Duodenal mucosa (tissue), 2 donors: ENCODE results near the gene TRIM13.
"Not testable (repeated sequence)": the region's sequence is repeated elsewhere in the genome, so short reads cannot be mapped to it uniquely, and the experiment has no call there.

Experiments
- H3K27ac ChIP-seq: one replicate; pipeline ENCODE4 v1.7.0; 2013; ENCODE audit warnings: low read depth, low read length
- H3K27me3 ChIP-seq, 2 donors: one replicate each; pipeline ENCODE4 v1.7.0; 2013; ENCODE audit warnings: low read length in 2 of 2, control low read depth in 1 of 2; ENCODE audit not compliant: insufficient read depth in 2 of 2, control insufficient read depth in 1 of 2
- H3K36me3 ChIP-seq, 2 donors: one replicate each; pipeline ENCODE4 v1.7.0; 2013; ENCODE audit warnings: low read length in 2 of 2, control low read depth in 1 of 2; ENCODE audit not compliant: insufficient read depth in 2 of 2, control insufficient read depth in 1 of 2
- H3K4me1 ChIP-seq, 2 donors: one replicate each; pipeline ENCODE4 v1.7.0; 2013; ENCODE audit warnings: low read length in 2 of 2, control low read depth in 1 of 2; ENCODE audit not compliant: insufficient read depth in 2 of 2, control insufficient read depth in 1 of 2
- H3K4me3 ChIP-seq, 2 donors: one replicate each; pipeline ENCODE4 v1.7.0; 2013; ENCODE audit warnings: low read length in 2 of 2, low read depth in 1 of 2
- H3K9ac ChIP-seq, 2 donors: one replicate each; pipeline ENCODE4 v1.7.0; 2013; ENCODE audit warnings: low read length in 2 of 2, low read depth in 1 of 2
- H3K9me3 ChIP-seq, 2 donors: one replicate each; pipeline ENCODE4 v1.7.0; 2013; ENCODE audit warnings: low read length in 2 of 2, control low read depth in 1 of 2; ENCODE audit not compliant: control insufficient read depth in 1 of 2

The TRIM13 gene

DNA sequence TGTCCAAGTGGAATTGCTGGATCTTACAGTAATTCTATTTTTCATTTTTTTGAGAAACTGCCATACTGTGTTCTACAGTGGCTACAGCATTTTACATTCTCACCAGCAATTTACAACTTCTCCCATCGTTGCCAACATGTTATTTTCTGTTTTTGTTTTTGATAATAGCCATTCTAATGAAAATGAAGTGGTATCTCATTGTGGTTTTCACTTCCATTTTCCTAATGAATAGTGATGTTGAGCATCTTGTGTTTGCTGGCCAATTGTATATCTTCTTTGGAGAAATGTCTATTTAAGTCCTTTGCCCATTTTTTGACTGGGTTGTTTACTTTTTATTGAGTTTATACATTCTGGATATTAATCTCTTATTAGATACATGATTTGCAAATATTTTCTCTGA is 57.0 kb downstream of the TRIM13 start:
- H3K27me3 ChIP-seq, result no peaks in the 10 kb centered on the region
- H3K27ac ChIP-seq, result no peak overlapping the region
- no peaks in the 10 kb centered on the region for H3K9me3 ChIP-seq
- H3K4me1 ChIP-seq, result peaks cover 0 to 3% of the 10 kb centered on the region in 2 donors
- no peak overlapping the region for H3K9ac ChIP-seq
- no peak overlapping the region for H3K4me3 ChIP-seq
- H3K36me3 ChIP-seq, result peaks cover 0 to 2% of the 10 kb centered on the region in 2 donors

DNA sequence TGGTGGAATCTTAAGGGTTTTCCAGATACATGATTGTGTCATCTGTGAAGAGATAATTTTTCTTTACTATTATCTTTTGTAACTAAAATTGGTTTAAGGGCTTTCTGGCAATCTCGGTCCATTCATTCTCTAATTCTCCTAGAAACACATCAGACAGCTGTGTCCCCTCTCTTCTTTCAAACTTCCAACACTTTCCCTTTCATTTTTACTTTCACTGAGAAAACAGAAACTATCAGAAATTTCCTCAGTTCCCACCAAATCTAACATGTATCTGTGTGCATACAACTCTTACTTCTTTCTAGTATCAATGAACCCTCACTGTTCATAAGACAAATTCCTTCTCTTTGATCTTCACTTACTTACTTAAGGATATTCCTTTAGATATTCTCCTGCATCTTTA is 58.6 kb downstream of the TRIM13 start:
- Histone ChIP-seq H3K9me3 (no peaks in the 10 kb centered on the region), H3K4me3 (no peak overlapping the region), H3K36me3 (no peaks in the 10 kb centered on the region), H3K4me1 (peaks cover 0 to 3% of the 10 kb centered on the region in 2 donors), H3K27ac (no peak overlapping the region), H3K27me3 (no peaks in the 10 kb centered on the region), H3K9ac (no peak overlapping the region)

DNA sequence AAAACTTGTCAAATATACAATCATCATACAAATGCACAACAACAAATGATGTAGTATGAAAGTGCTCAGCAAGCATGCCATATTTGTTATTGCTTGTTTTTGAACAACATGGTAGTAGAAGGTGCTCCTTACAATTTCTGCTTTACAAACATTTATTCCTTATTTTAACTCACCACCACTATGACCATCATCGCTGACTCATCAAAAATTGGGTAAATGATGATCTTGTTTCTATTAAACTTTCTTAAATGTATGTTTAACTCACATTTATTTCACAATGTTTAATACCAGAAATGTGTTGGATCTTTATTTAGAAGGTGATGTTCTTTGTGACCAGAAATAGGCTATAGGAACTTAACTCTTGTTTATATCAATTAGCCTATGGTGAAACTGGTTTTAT is 63.9 kb downstream of the TRIM13 start:
- H3K4me3 ChIP-seq, result no peak overlapping the region
- no peaks in the 10 kb centered on the region for H3K27me3 ChIP-seq
- no peak overlapping the region for H3K27ac ChIP-seq
- peaks cover 0 to under 1% of the 10 kb centered on the region in 2 donors for H3K4me1 ChIP-seq
- H3K9me3 ChIP-seq, result no peaks in the 10 kb centered on the region
- H3K36me3 ChIP-seq, result peaks cover 0 to 3% of the 10 kb centered on the region in 2 donors
- H3K9ac ChIP-seq, result no peak overlapping the region

DNA sequence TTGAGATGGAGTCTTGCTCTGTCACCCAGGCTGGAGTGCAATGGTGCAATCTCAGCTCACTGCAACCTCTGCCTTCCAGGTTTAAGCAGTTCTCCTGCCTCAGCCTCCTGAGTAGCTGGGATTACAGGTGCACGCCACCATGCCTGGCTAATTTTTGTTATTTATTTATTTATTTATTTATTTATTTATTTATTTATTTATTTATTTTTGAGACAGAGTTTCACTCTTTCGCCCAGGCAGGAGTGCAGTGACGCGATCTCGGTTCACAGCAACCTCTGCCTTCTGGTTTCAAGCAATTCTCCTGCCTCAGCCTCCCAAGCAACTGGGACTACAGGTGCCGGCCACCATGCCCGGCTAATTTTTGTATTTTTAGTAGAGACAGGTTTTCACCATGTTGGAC is 65.5 kb downstream of the TRIM13 start:
- H3K9me3 ChIP-seq, H3K9ac ChIP-seq, H3K4me3 ChIP-seq, H3K27me3 ChIP-seq, H3K4me1 ChIP-seq, H3K36me3 ChIP-seq, H3K27ac ChIP-seq: not testable (repeated sequence)

DNA sequence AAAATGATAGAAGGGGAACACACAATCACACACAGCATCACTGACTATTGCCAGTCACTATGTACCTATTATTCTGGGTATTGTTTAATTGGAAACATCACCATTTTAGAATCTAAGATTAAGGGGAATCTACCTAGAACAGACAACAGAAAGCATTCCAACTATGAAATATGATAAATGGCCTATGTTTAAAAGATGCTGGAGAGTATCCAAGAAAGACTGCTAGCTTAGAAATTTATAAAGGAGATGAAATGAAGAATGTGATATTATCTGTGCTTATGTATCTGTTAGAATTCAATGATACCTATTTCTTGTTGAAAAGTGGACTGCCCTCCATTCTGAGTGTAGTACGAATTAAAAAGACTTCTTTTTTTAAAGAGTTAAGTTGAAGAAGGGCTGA is 68.9 kb downstream of the TRIM13 start:
- Histone ChIP-seq H3K36me3 (peaks cover 5% of the 10 kb centered on the region in 2 donors), H3K9me3 (no peaks in the 10 kb centered on the region), H3K27ac (no peak overlapping the region), H3K9ac (no peak overlapping the region), H3K27me3 (no peaks in the 10 kb centered on the region), H3K4me1 (peaks cover 0 to 9% of the 10 kb centered on the region in 2 donors), H3K4me3 (no peak overlapping the region)
